T-cell (primary cell): ENCODE measurements around the gene LRRK1. TPM values are rescaled to one million over a fixed set of nuclear protein-coding genes. Genes with fewer than 3 reads are reported as not detected.

Source experiments
- ATAC-seq, 4 experiments: fragments of 200-7000 bp in 3 of 4; fragments of 150-1000 bp in 1 of 4; cut with Tn5 transposase; replicated peaks in 1 of 4; 1 replicate in 3 of 4; 2 replicates in 1 of 4; pipeline ENCODE4 v1.10.0; 2021; ENCODE audit warnings: moderate library complexity in 3 of 4, mild to moderate bottlenecking in 2 of 4, moderate number of reproducible peaks in 1 of 4
- CTCF ChIA-PET, 2 donors: fragments of 300-600 bp; sonication (Branson Sonifier 250); formaldehyde crosslinking; loops; one replicate each; lab custom pipeline; 2022; ENCODE audit warnings: antibody characterized with exemption in 2 of 2; lab: Charles Lee
- POLR2A ChIA-PET, 2 donors: fragments of 300-600 bp; sonication (Branson Sonifier 250); formaldehyde crosslinking; loops; one replicate each; lab custom pipeline; 2022; ENCODE audit warnings: antibody characterized with exemption in 2 of 2; lab: Charles Lee
- DNase-seq, 35 experiments: peaks; one replicate each; pipeline versions ENCODE4 v3.0.0 to v3.0.0-alpha.2; 2013 to 2023
- H3K27ac ChIP-seq: one replicate; pipeline ENCODE4 v1.5.1; 2013; ENCODE audit warnings: low read length
- H3K27me3 ChIP-seq, 2 experiments: replicated peaks in 1 of 2; 1 replicate in 1 of 2; 2 replicates in 1 of 2; pipeline versions ENCODE4 v1.6.1 to v1.7.0; 2013; ENCODE audit warnings: low read length in 1 of 2, mixed read lengths in 1 of 2; ENCODE audit not compliant: control insufficient read depth in 2 of 2, insufficient read depth in 2 of 2; ENCODE audit errors: extremely low read depth in 1 of 2
- H3K36me3 ChIP-seq, 2 donors: 1 replicate in 1 of 2; 2 replicates in 1 of 2; pipeline versions ENCODE4 v1.6.1 to v1.7.0; 2013; ENCODE audit warnings: low read length in 1 of 2; ENCODE audit not compliant: control insufficient read depth in 2 of 2, insufficient read depth in 1 of 2; ENCODE audit errors: extremely low read depth in 1 of 2
- H3K4me1 ChIP-seq, 2 experiments: 1 replicate in 1 of 2; 2 replicates in 1 of 2; pipeline versions ENCODE4 v1.6.1 to v1.7.0; 2013; ENCODE audit warnings: low read length in 2 of 2, mixed read lengths in 1 of 2; ENCODE audit not compliant: insufficient read depth in 2 of 2, control insufficient read depth in 1 of 2; ENCODE audit errors: extremely low read depth in 1 of 2
- H3K4me3 ChIP-seq, 2 donors: 1 replicate in 1 of 2; 2 replicates in 1 of 2; pipeline versions ENCODE4 v1.5.1 to v1.7.0; 2013; ENCODE audit warnings: mild to moderate bottlenecking in 2 of 2, low read length in 1 of 2, moderate library complexity in 1 of 2; ENCODE audit not compliant: control insufficient read depth in 1 of 2; ENCODE audit errors: extremely low read depth in 1 of 2
- H3K9me3 ChIP-seq: 2 replicates; pipeline ENCODE4 v1.7.0; 2013
- H3K27ac Mint-ChIP-seq, 2 donors: one replicate each; pipeline ENCODE4 v1.8.0; 2020 to 2021; ENCODE audit warnings: mild to moderate bottlenecking in 2 of 2, mixed read lengths in 2 of 2
- H3K27me3 Mint-ChIP-seq, 2 donors: one replicate each; pipeline ENCODE4 v1.8.0; 2021 to 2022; ENCODE audit warnings: mixed read lengths in 2 of 2
- H3K36me3 Mint-ChIP-seq: one replicate; pipeline ENCODE4 v1.8.0; 2021; ENCODE audit warnings: mixed read lengths
- H3K4me1 Mint-ChIP-seq, 3 donors: one replicate each; pipeline ENCODE4 v1.8.0; 2020 to 2022; ENCODE audit warnings: mixed read lengths in 3 of 3, mild to moderate bottlenecking in 1 of 3
- H3K4me3 Mint-ChIP-seq, 3 donors: one replicate each; pipeline ENCODE4 v1.8.0; 2020 to 2022; ENCODE audit warnings: mild to moderate bottlenecking in 3 of 3, mixed read lengths in 3 of 3, moderate library complexity in 3 of 3
- H3K9me3 Mint-ChIP-seq, 3 donors: one replicate each; pipeline ENCODE4 v1.8.0; 2020 to 2022; ENCODE audit warnings: mixed read lengths in 3 of 3
- WGBS: methylation state at CpG from one replicate; pipeline ENCODE4 v1.1.5; 2013; ENCODE audit warnings: missing lambda C conversion rate; ENCODE audit not compliant: insufficient coverage; 5-methylcytosine and 5-hydroxymethylcytosine counted together
- total RNA-seq, 35 experiments: library from RNA in 6 of 35; stranded (reverse) in 6 of 35; fragments of 120-200 nt in 1 of 35; gene quantifications; one replicate each; pipeline versions ENCODE4 v1.2.1 to v1.2.4 and lab custom pipeline; 2013 to 2026

Gene LRRK1
- total RNA-seq, 5 donors from 2014 or later (not counting 1 experiment from before 2014, with no cell fraction given): 1.1 to 2.0 (median 1.7) TPM

DNA sequence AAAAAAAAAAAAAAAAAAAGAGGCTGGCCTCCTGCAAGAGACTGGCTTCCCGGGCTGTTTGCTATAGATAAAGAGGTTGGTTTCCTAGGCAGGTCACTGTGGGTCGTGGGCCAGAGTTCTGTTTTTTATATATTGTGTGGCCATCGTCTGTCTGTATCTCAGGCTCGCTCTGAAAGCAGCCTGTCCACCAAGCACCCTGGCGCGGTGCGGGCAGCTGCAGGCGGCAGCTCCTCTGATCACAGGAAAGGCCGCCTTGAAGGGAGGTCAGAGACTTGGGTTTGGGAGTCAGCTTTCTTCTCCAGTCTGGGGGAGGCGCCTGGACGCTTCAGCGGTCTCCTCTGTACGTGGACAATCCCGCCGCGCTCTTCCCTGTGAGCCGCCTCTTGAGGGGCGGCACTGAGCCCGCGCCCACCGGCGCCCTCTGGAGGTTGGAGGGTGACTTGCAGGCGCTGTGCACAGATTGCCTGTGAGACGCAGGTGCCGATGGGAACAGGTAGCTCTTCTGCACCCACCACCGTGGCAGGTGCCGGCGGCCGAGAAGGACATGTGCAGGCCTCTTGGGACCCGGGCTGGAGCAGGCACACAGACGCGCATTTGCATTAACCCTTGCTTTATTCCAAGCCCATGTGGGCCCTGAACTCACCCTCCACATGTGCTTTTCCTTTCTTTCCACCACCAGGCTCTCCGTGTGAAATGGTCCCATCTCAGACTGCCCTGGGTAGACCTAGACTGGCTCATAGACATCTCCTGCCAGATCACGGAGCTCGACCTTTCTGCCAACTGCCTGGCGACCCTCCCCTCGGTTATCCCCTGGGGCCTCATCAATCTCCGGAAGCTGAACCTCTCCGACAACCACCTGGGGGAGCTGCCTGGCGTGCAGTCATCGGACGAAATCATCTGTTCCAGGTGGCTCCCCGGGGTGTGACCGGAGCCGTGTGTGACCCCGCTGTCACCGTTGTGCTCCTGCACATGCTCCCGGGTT, 89.3 kb downstream of the LRRK1 start:
- Mint-ChIP-seq H3K27me3 (peaks cover 0 to 6% of the 10 kb centered on the region in 2 donors), H3K9me3 (no peaks in the 10 kb centered on the region), H3K4me3 (peak overlapping the region; percentile 86 to 94 (median 90)), H3K4me1 (peaks cover 19 to 22% (median 21%) of the 10 kb centered on the region in 3 donors), H3K27ac (peak overlapping the region in 1 of 2 donors; percentile 64), H3K36me3 (no peaks in the 10 kb centered on the region)
- Histone ChIP-seq H3K4me3 (peak overlapping the region; percentile 64 to 84), H3K36me3 (no peaks in the 10 kb centered on the region), H3K9me3 (no peaks in the 10 kb centered on the region), H3K27ac (no peak overlapping the region), H3K27me3 (peaks cover 0 to 20% of the 10 kb centered on the region in 2 experiments), H3K4me1 (peaks cover 0 to 21% of the 10 kb centered on the region in 2 experiments)
- peak; percentile 93 to 97 (median 95) for ATAC-seq
- ChIA-PET POLR2A (no interaction called here), CTCF (interaction anchor here (0.5 to 3.0 kb wide), 30 partner anchors 8 to 753 kb away, joined by 3 to 30 read pairs (median 4); partner anchors contain the start of genes CHSY1 (in 1 of the 2) and LRRK1 (in 1 of the 2))
- 24% methylated on average over 43 of the region's 48 CpGs for WGBS
- DNase-seq: peak; percentile 51 to 91 (median 79)

DNA sequence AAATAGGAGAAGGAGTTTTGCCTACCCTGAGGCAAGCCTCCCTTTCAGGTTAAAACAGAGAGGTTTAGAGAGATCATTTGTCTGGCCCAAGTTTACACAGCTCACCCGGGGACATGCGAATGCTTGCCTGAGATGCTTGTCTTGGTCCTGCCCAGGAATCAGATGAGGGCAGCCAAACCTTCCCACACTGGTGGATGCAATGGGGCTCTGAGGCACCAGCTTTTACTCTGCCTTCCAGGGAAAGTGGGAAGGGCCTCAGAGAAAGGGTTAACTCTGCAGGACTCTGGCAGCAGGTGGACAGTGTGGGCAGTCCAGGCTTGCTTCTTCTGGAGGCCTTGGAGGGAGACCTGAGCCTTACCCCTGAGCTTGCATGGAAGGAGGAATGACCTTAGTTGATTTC, 90.0 kb downstream of the LRRK1 start:
- Histone ChIP-seq H3K4me1 (peaks cover 0 to 21% of the 10 kb centered on the region in 2 experiments), H3K36me3 (no peaks in the 10 kb centered on the region), H3K27ac (no peak overlapping the region), H3K27me3 (peaks cover 0 to 21% of the 10 kb centered on the region in 2 experiments), H3K4me3 (no peak overlapping the region), H3K9me3 (no peaks in the 10 kb centered on the region)
- WGBS: 100% methylated on average over 2 of the region's 2 CpGs
- POLR2A ChIA-PET: no interaction called here
- no peak for ATAC-seq
- CTCF ChIA-PET: interaction anchor here (0.7 to 3.0 kb wide), 7 partner anchors 9 to 659 kb away, joined by 3 to 30 read pairs (median 7); partner anchors contain the start of genes CHSY1 (in 1 of the 2) and LRRK1 (in 1 of the 2)
- no peak overlapping the region for H3K27ac Mint-ChIP-seq
- H3K36me3 Mint-ChIP-seq: no peaks in the 10 kb centered on the region
- H3K4me3 Mint-ChIP-seq: peak overlapping the region; percentile 86 to 94 (median 90)
- peaks cover 0 to 6% of the 10 kb centered on the region in 2 donors for H3K27me3 Mint-ChIP-seq
- H3K4me1 Mint-ChIP-seq: peaks cover 19 to 22% (median 21%) of the 10 kb centered on the region in 3 donors
- H3K9me3 Mint-ChIP-seq: no peaks in the 10 kb centered on the region
- no peak for DNase-seq

DNA sequence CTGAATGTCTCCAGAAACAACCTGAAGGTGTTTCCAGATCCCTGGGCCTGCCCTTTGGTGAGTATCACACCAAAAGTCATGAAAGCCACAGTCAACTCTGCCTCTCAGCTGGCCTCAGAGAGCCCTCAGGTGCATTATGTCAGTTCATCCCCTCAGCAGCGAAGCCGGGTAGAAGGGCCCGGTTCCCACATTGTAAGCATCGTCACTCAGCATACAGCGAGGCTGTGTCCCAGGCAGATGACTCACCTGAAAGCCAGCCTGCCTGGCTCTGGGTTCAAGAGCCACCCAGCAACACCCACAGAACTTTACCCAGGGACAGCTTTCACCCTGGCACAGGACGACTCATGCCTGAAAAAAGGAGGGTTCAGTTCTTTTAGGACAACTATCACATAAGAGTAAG, 91.6 kb downstream of the LRRK1 start:
- H3K27me3 ChIP-seq: peaks cover 0 to 35% of the 10 kb centered on the region in 2 experiments
- WGBS: 95% methylated on average over 5 of the region's 6 CpGs
- H3K4me1 ChIP-seq: peaks cover 0 to 26% of the 10 kb centered on the region in 2 experiments
- Mint-ChIP-seq H3K27ac (no peak overlapping the region), H3K4me3 (peak overlapping the region in 1 of 3 donors; percentile 12), H3K27me3 (peaks cover 0 to 8% of the 10 kb centered on the region in 2 donors), H3K9me3 (no peaks in the 10 kb centered on the region), H3K36me3 (no peaks in the 10 kb centered on the region), H3K4me1 (peaks cover 22 to 28% (median 23%) of the 10 kb centered on the region in 3 donors)
- ATAC-seq (no peak), DNase-seq (peak in 2 of 35 experiments; percentile 1 to 5)
- ChIA-PET POLR2A (no interaction called here), CTCF (interaction anchor here in 1 of 2 donors (1.1 kb wide), 1 partner anchor 11 kb away, joined by 3 read pairs; no protein-coding TSS in a partner anchor)
- H3K9me3 ChIP-seq: no peaks in the 10 kb centered on the region
- H3K36me3 ChIP-seq: no peaks in the 10 kb centered on the region
- H3K4me3 ChIP-seq: no peak overlapping the region
- H3K27ac ChIP-seq: no peak overlapping the region

DNA sequence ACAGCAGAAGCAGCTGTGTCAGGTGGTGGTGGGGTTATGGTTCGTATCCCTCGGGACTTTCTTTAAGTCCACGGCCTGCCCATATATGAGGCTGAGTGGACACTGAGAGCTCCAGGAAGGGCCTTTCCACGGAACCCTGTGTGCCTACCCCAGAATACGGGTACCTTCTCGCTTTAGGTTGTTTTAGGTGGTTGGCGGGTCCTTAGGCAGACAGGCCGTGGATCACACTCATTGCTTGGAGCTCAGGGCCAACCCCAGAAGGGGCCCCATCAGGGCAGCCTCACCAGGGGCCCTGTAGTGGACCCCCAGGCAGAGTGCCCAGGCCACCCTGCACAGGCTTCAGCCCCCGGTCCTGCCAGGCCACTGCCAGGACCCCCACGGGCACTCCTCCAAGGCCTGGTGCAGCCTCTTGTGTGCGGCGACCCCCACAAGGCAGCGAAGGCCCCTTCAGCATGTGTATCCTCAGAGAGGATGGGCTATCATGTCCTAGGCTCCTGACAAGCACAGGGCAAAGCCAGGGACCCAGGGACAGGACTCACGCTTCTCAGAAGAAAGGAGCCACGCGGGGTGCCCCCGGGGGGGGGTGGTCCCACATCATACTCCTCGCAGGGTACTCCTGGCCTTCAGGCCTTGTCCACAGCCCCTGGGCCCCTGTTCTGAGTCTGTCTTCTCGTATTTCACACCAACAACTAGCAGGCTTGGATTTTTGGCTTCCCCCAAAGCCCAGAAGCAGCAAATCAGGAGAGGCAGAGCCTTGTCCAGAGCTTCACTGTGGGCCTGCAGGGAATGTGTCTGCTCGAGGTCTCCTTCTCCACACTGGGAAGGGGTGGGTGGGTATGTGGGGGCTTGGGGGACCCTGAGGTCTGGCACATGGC, 93.4 kb downstream of the LRRK1 start:
- Histone ChIP-seq H3K36me3 (no peaks in the 10 kb centered on the region), H3K4me1 (peaks cover 0 to 18% of the 10 kb centered on the region in 2 experiments), H3K27ac (no peak overlapping the region), H3K9me3 (no peaks in the 10 kb centered on the region), H3K27me3 (peaks cover 0 to 31% of the 10 kb centered on the region in 2 experiments), H3K4me3 (no peak overlapping the region)
- ATAC-seq (no peak), DNase-seq (peak in 1 of 35 experiments; percentile 19)
- POLR2A ChIA-PET: no interaction called here
- Mint-ChIP-seq H3K4me1 (peaks cover 14 to 19% (median 16%) of the 10 kb centered on the region in 3 donors), H3K4me3 (no peak overlapping the region), H3K27me3 (peaks cover 0 to 8% of the 10 kb centered on the region in 2 donors), H3K9me3 (no peaks in the 10 kb centered on the region), H3K36me3 (no peaks in the 10 kb centered on the region), H3K27ac (no peak overlapping the region)
- WGBS: 84% methylated on average over 17 of the region's 20 CpGs
- CTCF ChIA-PET: interaction anchor here in 1 of 2 donors (0.6 to 1.2 kb wide), 4 partner anchors 11 to 375 kb away, joined by 3 to 4 read pairs (median 3); no protein-coding TSS in a partner anchor

DNA sequence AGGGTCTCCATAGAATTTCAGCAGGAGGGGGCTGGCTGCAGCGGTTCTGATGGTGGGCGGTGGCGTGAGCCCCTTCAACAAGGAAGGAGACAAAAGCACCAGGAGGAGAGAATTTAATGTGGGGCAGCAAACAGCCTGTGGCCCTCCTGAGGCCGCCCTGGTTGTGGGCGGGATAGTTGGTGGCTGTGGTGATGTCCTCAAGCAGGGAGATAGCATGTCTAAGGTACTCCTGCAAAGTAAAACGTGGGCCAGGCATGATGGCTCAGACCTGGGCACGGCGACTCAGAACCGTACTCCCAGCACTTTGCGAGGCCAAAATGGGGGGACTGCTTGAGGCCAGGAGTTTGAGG, 94.0 kb downstream of the LRRK1 start:
- peak in 2 of 35 experiments; percentile 4 to 22 for DNase-seq
- ChIA-PET POLR2A (no interaction called here), CTCF (no interaction called here)
- H3K36me3 Mint-ChIP-seq: no peaks in the 10 kb centered on the region
- no peak overlapping the region for H3K27ac Mint-ChIP-seq
- H3K27ac ChIP-seq: no peak overlapping the region
- ATAC-seq: no peak
- peaks cover 0 to 8% of the 10 kb centered on the region in 2 donors for H3K27me3 Mint-ChIP-seq
- 90% methylated on average over 9 of the region's 10 CpGs for WGBS
- no peak overlapping the region for H3K4me3 ChIP-seq
- H3K9me3 ChIP-seq: no peaks in the 10 kb centered on the region
- peaks cover 0 to 12% of the 10 kb centered on the region in 2 experiments for H3K4me1 ChIP-seq
- no peaks in the 10 kb centered on the region for H3K36me3 ChIP-seq
- H3K4me3 Mint-ChIP-seq: no peak overlapping the region
- H3K4me1 Mint-ChIP-seq: peaks cover 10 to 13% (median 12%) of the 10 kb centered on the region in 3 donors
- peaks cover 0 to 26% of the 10 kb centered on the region in 2 experiments for H3K27me3 ChIP-seq
- H3K9me3 Mint-ChIP-seq: no peaks in the 10 kb centered on the region
